Uterus (tissue), 2 donors: ENCODE data around the gene ATP8B3.

ENCODE experiments used
- POLR2A ChIP-seq, 2 donors: fragments of 450-650 bp; IDR thresholded peaks; one replicate each; pipeline ENCODE4 v1.6.1; 2016; ENCODE audit warnings: antibody characterized with exemption in 2 of 2, mild to moderate bottlenecking in 1 of 2, moderate library complexity in 1 of 2
- TF ChIP-seq, protein P1 (sequence below), 4 experiments: fragments of 200-600 bp in 2 of 4; fragments of 450-650 bp in 2 of 4; sonication (generic) in 2 of 4; IDR thresholded peaks; one replicate each; pipeline ENCODE4 v1.5.1; 2016 to 2019; ENCODE audit warnings: antibody characterized with exemption in 4 of 4, mild to moderate bottlenecking in 2 of 4, moderate library complexity in 1 of 4

DNA sequence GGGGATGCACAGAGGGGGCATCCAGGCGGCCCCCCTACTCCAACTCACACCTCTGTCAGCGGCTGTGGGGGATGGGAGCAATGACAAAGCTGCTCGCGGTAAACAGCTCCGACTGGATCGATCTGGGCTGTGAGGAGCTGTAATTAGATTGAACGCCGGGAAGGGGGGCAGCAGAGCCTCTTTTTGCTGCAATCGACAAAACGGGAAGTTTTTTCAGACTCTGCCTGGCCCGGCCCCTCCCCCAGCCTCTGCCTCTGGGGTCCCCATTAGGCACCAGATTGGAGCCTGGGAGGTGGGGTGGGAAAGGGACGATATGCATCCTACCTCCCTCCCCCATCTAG, 42.5 kb downstream of the ATP8B3 start:
- TF ChIP-seq, protein P1, sequence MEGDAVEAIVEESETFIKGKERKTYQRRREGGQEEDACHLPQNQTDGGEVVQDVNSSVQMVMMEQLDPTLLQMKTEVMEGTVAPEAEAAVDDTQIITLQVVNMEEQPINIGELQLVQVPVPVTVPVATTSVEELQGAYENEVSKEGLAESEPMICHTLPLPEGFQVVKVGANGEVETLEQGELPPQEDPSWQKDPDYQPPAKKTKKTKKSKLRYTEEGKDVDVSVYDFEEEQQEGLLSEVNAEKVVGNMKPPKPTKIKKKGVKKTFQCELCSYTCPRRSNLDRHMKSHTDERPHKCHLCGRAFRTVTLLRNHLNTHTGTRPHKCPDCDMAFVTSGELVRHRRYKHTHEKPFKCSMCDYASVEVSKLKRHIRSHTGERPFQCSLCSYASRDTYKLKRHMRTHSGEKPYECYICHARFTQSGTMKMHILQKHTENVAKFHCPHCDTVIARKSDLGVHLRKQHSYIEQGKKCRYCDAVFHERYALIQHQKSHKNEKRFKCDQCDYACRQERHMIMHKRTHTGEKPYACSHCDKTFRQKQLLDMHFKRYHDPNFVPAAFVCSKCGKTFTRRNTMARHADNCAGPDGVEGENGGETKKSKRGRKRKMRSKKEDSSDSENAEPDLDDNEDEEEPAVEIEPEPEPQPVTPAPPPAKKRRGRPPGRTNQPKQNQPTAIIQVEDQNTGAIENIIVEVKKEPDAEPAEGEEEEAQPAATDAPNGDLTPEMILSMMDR (IDR thresholded peaks at IDR 0.05) = no peak
- no peak for TF ChIP-seq POLR2A (IDR thresholded peaks at IDR 0.05)
